Right lobe of liver (tissue), 4 donors: ENCODE data around the gene DAPK1.

Source experiments
- CTCF ChIP-seq, 4 donors: fragments of 200-600 bp in 3 of 4; fragments of 450-650 bp in 1 of 4; IDR thresholded peaks; one replicate each; pipeline versions ENCODE4 v1.5.1 to v1.8.0; 2016 to 2022; ENCODE audit warnings: antibody characterized with exemption in 4 of 4, mild to moderate bottlenecking in 2 of 4
- POLR2A ChIP-seq: fragments of 450-650 bp; IDR thresholded peaks from one replicate; pipeline ENCODE4 v1.6.1; 2017; ENCODE audit warnings: antibody characterized with exemption, mild to moderate bottlenecking
- donor health status: DM: no; HTN: no; CAD: no.
- donor health status: DM: no; HTN: no; CAD: no.
- donor health status: DM: no; HTN: yes; CAD: no.

- TF ChIP-seq CTCF (IDR thresholded peaks at IDR 0.05) (no peak), POLR2A (no peak)
These were observed 112.8 kb downstream of the DAPK1 start for GRCh38 chr9:87610200-87611155.
